ENCODE data around the gene SYT1. TPM values are rescaled to one million over a fixed set of nuclear protein-coding genes. Genes with fewer than 3 reads are reported as not detected.

SYT1 gene
- total RNA-seq, 1 donor from 2014 or later, result 0.59 TPM

- no peak for TF ChIP-seq CTCF (IDR thresholded peaks at IDR 0.05)
- Mint-ChIP-seq H3K36me3 (ENCODE audit: unreplicated experiment) (no peaks in the 10 kb centered on the region), H3K4me3 (ENCODE audit: unreplicated experiment) (no peak overlapping the region), H3K27ac (ENCODE audit: unreplicated experiment) (no peak overlapping the region), H3K4me1 (ENCODE audit: unreplicated experiment) (peaks cover 4% of the 10 kb centered on the region), H3K27me3 (ENCODE audit: unreplicated experiment) (peaks cover 16% of the 10 kb centered on the region), H3K9me3 (ENCODE audit: unreplicated experiment) (no peaks in the 10 kb centered on the region)
- DNase-seq (ENCODE audit: extremely low spot score, unreplicated experiment), result no peak
These were observed 432.3 kb downstream of the SYT1 start for GRCh38 chr12:79296871-79297270.

- H3K9me3 Mint-ChIP-seq (ENCODE audit: unreplicated experiment), result no peaks in the 10 kb centered on the region
- peaks cover 16% of the 10 kb centered on the region for H3K27me3 Mint-ChIP-seq (ENCODE audit: unreplicated experiment)
- DNase-seq (ENCODE audit: extremely low spot score, unreplicated experiment), result no peak
- no peaks in the 10 kb centered on the region for H3K36me3 Mint-ChIP-seq (ENCODE audit: unreplicated experiment)
- H3K4me3 Mint-ChIP-seq (ENCODE audit: unreplicated experiment), result no peak overlapping the region
- H3K4me1 Mint-ChIP-seq (ENCODE audit: unreplicated experiment), result peaks cover 4% of the 10 kb centered on the region
- H3K27ac Mint-ChIP-seq (ENCODE audit: unreplicated experiment), result no peak overlapping the region
- no peak for TF ChIP-seq CTCF (IDR thresholded peaks at IDR 0.05)
These were observed 433.9 kb downstream of the SYT1 start for GRCh38 chr12:79298506-79298905.

GRCh38 chr12:79299447-79300198, 435.0 kb downstream of the SYT1 start:
- DNase-seq (ENCODE audit: extremely low spot score, unreplicated experiment), result no peak
- Mint-ChIP-seq H3K4me1 (ENCODE audit: unreplicated experiment) (peaks cover 4% of the 10 kb centered on the region), H3K36me3 (ENCODE audit: unreplicated experiment) (no peaks in the 10 kb centered on the region), H3K27ac (ENCODE audit: unreplicated experiment) (no peak overlapping the region), H3K4me3 (ENCODE audit: unreplicated experiment) (no peak overlapping the region), H3K27me3 (ENCODE audit: unreplicated experiment) (peaks cover 15% of the 10 kb centered on the region), H3K9me3 (ENCODE audit: unreplicated experiment) (no peaks in the 10 kb centered on the region)
- no peak for TF ChIP-seq CTCF (IDR thresholded peaks at IDR 0.05)

- TF ChIP-seq CTCF (IDR thresholded peaks at IDR 0.05), result no peak
- Mint-ChIP-seq H3K9me3 (ENCODE audit: unreplicated experiment) (no peaks in the 10 kb centered on the region), H3K27me3 (ENCODE audit: unreplicated experiment) (peaks cover 11% of the 10 kb centered on the region), H3K4me1 (ENCODE audit: unreplicated experiment) (peaks cover 4% of the 10 kb centered on the region), H3K27ac (ENCODE audit: unreplicated experiment) (no peak overlapping the region), H3K36me3 (ENCODE audit: unreplicated experiment) (no peaks in the 10 kb centered on the region), H3K4me3 (ENCODE audit: unreplicated experiment) (no peak overlapping the region)
- DNase-seq (ENCODE audit: extremely low spot score, unreplicated experiment), result no peak
These were observed 435.6 kb downstream of the SYT1 start for GRCh38 chr12:79300199-79300568.

DNA sequence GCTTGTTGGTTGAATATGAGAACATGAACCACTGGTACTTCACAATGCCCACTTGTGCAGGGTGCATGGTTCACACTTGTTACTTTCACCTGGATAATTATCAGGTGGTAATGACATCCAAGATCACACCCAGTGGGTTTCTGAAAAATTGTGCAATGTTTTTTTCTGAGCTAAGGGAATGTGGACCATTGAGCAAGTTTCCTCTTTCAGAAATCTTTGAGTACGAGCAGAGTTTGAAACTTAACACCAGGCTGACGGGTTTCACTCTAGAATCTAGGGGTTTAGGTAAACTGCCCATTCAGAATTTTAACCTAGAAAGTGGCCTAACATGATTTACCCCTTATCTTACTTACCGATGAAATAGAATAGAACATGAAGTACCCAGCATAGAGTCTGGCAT, 436.6 kb downstream of the SYT1 start:
- Mint-ChIP-seq H3K27me3 (ENCODE audit: unreplicated experiment) (peaks cover 6% of the 10 kb centered on the region), H3K4me3 (ENCODE audit: unreplicated experiment) (no peak overlapping the region), H3K4me1 (ENCODE audit: unreplicated experiment) (peaks cover 4% of the 10 kb centered on the region), H3K27ac (ENCODE audit: unreplicated experiment) (no peak overlapping the region), H3K9me3 (ENCODE audit: unreplicated experiment) (no peaks in the 10 kb centered on the region), H3K36me3 (ENCODE audit: unreplicated experiment) (no peaks in the 10 kb centered on the region)
- no peak for DNase-seq (ENCODE audit: extremely low spot score, unreplicated experiment)
- no peak for TF ChIP-seq CTCF (IDR thresholded peaks at IDR 0.05)

All from osteocyte (in vitro differentiated cells).